A549 treated with GW870086 at 1 μM for 4 hours (cell line): ENCODE results near the gene HACE1. TPM values are rescaled to one million over a fixed set of nuclear protein-coding genes. Genes with fewer than 3 reads are reported as not detected.

ENCODE experiments used
- total RNA-seq: library from RNA; stranded (reverse); fragments of 200-300 nt; extraction: Qiagen RNA extraction; gene quantifications from 5 replicates; pipeline ENCODE4 v1.2.3, GENCODE V29; 2022; ENCODE audit warnings: low read depth

The HACE1 gene
- 1.8 to 2.9 TPM (median 2.8 TPM) in 5 replicates for total RNA-seq

GRCh38 chr6:104859225-104860146, at the start of gene HACE1:
Gene HACE1 (minus strand): TSS chr6:104859919. CDS start chr6:104859642, 277 bp downstream.

Other genes starting within 250 kb of the HACE1 start
- gene LIN28B, start 97.2 kb upstream of the HACE1 start, total RNA-seq, result 0.97 to 1.6 TPM (median 1.4 TPM) in 5 replicates